ENCODE measurements around the gene ATG9A.
"Not testable (repeated sequence)": the region's sequence is repeated elsewhere in the genome, so short reads cannot be mapped to it uniquely, and the experiment has no call there.

The ATG9A gene, protein sequence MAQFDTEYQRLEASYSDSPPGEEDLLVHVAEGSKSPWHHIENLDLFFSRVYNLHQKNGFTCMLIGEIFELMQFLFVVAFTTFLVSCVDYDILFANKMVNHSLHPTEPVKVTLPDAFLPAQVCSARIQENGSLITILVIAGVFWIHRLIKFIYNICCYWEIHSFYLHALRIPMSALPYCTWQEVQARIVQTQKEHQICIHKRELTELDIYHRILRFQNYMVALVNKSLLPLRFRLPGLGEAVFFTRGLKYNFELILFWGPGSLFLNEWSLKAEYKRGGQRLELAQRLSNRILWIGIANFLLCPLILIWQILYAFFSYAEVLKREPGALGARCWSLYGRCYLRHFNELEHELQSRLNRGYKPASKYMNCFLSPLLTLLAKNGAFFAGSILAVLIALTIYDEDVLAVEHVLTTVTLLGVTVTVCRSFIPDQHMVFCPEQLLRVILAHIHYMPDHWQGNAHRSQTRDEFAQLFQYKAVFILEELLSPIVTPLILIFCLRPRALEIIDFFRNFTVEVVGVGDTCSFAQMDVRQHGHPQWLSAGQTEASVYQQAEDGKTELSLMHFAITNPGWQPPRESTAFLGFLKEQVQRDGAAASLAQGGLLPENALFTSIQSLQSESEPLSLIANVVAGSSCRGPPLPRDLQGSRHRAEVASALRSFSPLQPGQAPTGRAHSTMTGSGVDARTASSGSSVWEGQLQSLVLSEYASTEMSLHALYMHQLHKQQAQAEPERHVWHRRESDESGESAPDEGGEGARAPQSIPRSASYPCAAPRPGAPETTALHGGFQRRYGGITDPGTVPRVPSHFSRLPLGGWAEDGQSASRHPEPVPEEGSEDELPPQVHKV

DNA sequence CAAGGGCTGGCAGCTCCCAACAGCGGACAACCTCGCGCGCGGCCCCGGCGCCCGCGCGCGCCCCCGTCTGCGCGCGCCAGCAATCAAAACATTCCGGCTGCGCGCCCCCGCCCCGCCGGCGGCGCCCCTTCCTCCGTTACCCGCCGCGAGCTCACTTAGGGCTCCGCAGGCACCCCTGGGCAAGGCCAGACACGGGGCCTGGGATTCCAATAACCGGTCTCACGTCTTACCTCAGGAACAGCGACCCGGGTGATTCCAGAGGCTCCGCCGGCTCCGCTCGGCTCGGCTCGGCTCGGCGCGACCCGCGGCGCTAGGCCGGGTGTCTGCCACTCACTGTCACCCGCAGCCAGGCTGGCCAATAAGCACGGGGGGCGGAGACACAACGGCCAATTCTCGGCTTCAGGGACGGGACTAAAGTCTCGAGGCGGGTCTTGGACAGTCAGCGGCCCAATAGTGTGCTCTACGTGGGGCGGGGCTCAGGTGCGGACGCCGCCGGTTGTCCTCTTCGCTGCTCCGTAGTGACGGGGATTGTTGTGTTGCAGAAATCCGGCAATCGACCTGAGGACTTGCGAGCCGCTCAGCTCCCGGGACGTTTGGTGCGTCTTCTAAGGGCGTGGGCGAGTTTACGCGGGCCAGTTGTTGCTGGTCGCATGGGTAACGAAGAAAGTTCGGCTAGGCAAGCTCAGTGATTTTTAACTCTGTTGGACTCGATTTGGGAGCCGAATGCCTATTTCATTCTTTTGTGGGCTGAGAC lies at the start of gene ATG9A, which contains the start of gene ANKZF1:
ATG9A (minus strand) TSS at position 332 of the 754 bp plus-strand sequence. CDS start 1,612 bp downstream, outside the sequence.
ANKZF1 (plus strand) TSS at position 502 of the 754 bp plus-strand sequence. CDS start 452 bp downstream, outside the sequence.
- DNase-seq: peak; percentile 93

DNA sequence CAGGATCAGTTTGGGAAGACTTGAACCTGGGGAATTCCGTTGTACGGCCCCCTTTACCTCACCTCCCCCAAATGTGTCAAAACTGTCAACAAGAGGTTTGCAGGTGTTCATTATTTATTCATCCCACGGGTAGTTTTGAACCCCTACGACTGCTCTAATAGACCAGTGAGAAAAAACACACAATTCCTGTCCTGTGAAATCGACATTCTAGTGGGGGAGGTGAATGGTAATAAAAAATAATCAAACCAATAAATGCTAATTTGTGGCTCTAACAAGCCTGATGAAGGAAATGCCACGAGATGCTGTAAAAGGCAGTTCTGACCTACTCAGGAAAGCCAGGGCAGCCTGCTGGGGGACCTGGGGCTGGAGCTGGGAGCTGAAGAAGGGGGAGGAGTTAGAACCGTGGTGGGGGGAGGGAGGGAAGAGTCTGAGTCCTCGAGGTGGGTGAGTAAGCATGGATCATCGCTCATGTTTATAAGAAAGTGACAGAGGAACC lies 49.3 kb upstream of the ATG9A start:
- DNase-seq: no peak

DNA sequence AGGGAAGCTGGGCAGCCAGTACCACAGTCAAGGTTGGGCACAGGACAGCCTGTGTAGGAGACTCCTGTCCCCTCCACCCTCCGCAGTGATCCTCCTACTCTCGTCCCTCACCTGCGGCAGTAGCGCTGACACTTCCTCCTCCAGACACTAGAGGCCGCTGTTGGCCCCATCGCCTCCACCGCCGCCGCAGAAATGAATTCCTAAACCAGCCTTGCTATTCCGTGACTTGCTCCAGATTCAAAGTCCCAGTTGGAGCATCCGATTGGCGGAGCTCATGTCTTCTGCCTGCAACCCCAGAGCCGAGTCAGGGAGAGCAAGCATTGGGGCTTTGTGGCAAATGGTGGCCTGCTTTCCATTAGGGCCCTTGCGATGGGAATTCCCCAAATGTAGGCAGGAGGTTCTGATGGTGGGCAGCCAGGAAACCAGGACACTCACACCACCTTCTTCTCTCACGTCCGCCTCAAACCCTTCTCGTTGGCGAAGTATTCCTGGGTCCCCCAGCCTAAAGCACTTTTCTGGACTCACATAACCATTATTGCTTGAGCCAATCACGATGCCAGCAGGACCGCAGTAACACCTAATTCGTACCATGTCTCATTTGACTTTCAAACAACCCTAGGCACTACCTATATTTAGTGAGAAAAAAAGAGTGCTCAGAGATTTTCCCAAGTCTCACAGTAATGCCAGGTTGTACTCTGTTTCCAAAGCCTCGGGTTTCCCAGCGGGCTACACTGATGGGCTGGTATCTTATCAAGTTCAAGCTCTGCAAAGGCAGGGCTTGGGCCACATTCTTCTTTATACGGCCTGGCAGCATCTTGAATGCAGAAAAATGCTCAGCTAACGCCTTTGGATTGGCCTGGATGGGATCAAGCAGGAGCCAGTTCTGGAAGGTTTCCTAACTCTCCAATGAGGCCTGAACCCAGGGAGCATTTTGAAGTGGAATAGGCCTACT lies 48.5 kb upstream of the ATG9A start:
- DNase-seq: peak; percentile 21

DNA sequence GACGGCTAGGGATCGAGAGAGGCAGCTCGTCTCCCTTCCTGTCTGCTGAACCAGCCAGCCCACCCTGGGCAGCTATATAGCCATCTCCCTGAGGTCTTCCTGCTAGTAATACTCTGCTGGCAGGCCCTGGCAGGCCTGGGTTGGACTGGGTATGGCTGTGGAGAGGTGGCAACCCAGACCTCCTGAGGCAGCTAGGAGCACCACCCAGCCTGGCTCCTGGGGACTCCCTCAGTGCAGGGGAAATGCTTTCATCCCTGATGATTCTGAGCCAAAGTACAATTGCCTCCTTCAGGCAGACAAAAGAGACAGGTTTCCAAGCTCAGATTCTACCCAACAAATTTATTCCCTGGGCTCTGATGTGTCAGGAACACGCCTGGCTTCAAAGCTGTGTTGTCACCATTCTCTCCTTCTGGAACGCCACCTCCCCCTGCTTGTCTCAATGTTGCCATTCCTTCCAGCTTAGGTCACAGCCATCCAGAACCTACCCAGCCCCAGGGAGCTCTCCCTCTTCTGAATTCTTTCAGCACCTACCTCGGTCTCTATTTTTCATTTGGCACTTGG lies 45.0 kb upstream of the ATG9A start:
- DNase-seq: no peak

DNA sequence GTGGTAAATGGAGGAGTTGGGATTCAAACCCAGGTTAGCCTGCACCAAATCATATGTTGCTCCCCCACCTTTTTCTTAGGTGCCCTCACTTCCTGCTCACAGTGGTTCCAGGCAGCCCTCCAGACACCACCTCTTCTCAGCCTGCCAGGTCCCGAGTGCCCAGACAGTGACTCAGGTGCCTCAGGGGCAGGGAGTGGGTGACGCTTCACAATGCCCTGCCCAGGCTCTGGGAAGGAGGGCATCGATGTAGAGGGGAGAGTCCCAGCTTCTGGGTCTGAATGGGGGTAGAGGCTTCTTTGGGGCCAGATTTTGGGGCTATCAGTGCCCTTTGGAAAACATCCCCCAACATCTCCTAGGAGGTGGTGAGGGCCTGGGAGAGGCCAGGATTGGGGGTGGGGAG lies 44.5 kb upstream of the ATG9A start:
- no peak for DNase-seq

DNA sequence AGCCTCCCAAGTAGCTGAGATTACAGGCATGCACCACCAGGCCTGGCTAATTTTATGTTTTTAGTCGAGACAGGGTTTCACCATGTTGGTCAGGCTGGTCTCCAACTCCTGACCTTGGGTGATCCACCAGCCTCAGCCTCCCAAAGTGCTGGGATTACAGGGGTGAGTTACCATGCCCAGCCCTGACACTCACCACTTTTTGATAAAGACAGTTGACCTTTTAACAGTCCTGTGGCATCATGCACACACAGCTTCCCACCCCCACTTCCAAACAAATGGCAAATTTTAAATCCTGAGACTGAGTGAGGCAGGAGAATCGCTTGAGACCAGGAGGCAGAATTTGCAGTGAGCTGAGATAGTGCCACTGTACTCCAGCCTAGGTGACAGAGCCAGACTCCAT lies 43.6 kb upstream of the ATG9A start:
- no peak for DNase-seq

DNA sequence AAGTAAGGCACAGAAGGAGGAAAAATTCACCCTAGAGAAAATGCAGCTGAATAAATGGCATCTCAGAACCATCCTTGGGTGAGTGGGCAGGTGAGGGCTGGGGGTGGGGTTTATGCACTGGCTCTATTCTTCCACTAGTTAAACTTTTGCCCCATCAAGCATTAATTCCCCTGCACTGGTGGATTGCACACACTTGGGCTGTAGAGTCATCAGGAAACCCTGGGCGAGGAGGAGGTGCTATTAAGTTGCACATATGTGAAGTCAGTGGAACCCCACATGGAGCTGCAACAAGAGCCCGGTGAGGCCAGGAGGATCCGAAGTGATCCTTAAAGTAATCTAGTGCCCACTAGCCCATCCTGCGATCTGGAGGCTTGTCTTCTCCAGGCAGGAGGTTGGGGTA lies 42.9 kb upstream of the ATG9A start:
- no peak for DNase-seq

DNA sequence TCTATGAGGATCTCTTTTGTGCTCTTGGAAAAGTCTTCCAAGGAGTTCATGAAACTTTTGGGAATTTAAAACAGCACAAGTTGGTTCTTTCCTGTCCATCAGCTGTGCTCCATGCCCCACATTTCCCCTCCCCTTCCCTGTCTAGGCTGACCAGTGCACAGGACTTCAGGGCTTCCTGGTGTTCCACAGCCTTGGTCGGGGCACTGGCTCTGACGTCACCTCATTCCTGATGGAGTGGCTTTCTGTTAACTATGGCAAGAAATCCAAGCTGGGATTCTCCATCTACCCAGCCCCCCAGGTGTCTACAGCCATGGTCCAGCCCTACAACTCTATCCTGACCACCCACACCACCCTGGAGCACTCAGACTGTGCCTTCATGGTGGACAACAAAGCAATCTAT lies 41.6 kb upstream of the ATG9A start:
- no peak for DNase-seq

DNA sequence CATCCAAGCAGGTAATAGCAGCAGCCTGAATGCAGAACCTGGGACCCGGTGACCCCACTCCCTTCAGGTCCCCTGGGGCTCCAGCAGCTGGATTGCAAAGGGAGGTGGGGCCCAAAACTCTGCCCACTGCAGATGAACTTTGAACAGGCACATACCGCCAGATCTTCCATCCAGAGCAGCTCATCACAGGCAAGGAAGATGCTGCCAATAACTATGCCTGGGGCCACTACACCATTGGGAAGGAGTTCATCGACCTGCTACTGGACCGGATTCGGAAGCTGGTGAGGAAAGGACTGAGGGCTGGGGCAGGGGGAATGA lies 40.6 kb upstream of the ATG9A start:
- no peak for DNase-seq

DNA sequence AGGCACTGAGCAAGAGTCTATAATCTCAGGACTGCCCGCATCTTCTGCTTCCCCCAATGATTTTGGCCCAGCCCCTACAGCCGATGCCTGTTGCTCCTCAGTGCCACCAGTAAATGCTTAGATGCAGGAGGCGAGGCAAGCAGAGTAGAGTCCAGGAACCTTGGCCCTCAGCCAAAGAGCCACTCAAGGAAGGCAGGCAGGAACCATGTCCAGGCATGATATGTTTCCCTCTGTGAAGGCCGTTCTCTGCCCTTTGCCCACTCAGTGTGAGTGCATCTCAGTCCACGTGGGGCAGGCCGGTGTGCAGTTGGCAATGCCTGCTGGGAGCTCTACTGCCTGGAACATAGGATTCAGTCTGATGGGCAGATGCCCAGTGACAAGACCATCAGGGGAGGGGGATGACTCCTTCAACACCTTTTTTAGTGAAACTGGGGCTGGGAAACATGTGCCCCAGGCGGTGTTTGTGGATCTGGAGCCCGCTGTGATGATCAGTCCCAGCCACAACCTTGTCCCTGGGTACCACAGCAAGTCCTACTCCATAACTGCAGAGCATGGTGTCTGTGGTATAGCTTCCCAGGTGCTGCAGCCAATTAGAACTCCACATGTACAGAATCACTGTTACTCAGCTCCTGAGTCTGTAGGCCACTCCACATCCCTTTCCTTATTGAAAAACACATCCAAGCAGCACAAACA lies 40.1 kb upstream of the ATG9A start:
- no peak for DNase-seq

DNA sequence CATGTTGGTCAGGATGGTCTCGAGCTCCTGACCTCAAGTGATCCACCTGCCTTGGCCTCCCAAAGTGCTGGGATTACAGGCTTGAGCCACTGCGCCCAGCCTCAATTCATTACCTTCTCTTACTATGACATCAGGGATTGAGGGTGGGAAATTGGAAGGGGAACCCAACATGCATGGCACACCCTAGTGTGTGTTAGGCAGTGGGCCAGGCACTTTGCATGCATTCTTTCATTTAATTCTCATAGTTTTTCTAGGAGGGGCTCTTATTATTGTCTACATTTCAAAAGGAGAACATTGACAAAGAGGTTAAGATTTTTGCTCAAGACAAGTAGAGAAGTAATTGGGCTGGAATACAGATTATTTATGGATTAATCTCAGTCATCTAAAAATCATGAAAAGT lies 38.9 kb upstream of the ATG9A start:
- DNase-seq: no peak

DNA sequence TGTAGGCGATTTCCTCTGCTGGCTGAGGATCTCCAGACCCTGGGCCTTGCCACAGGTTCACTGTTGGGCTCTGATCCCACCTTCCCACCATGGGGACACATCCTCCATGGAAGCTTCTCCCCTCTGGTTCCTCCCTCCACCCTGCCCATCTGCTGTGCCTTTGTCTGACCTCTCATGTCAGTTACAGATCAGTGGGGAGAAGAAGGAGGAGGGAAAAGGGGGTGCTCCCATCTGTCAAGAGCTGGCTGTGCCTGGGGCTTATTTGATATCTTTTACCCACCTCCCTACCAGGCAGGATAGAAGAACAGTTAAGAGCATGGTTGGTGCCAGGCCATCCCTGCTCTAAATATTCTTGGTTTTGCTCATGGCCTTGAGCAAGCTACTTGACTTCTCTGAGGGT lies 37.5 kb upstream of the ATG9A start:
- DNase-seq: no peak

DNA sequence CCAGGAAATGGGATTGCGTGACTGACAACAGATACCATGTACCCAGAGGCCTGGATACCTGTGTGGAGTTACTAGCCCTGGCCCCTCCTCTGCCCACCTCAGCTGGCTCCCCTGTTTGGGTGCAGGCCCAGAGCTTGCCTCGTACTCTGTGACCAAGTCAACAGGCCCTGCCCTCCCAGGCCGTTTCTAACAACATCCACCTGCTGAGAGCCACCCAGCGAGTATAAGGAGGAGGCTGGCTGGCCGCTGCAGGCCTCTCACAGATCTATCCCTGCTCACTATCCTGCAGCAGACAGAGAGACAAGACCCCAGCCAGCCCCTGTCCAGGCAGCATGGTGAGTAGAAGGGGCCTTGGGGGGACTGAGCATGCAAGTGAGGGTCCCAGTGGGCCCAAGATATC lies 36.8 kb upstream of the ATG9A start:
- DNase-seq: no peak

DNA sequence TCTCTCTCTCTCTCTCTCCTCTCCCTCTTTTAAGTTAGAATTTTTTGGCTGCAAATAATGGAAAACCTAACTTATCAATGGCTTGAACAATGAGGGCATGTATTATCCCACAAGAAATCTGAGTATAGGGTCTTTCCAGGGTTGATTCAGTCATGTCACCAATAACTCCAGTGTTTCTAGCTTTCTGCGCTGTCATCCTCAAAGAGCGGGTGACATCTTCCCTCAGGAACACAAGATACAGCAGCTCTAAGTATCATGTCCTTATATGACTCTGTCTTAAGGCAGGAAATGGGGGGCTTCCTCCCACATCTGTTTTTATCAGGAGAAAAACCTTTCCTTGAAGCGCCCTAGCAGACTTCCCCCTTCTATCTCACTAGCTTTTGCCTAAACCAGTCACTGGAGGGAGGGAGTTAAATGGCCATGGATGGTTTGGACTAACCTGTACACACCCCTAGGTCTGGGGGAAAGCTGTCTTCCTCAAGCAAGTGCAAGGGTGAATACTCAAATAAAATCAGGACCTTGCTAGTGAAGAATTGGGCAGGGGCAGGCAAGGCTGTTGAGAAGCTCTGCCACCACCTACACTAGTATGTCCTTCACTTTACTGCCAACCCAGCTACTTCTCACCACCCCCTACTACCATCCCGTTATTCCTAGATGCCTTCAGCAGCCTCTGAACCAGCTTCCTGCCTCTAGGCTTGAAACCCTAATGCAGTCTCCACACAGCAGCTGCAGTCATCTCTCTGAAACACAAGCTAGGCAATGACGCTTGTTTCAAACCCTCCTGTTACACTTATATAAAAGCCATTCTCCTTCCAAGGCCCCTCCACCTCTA lies 31.8 kb upstream of the ATG9A start:
- no peak for DNase-seq

DNA sequence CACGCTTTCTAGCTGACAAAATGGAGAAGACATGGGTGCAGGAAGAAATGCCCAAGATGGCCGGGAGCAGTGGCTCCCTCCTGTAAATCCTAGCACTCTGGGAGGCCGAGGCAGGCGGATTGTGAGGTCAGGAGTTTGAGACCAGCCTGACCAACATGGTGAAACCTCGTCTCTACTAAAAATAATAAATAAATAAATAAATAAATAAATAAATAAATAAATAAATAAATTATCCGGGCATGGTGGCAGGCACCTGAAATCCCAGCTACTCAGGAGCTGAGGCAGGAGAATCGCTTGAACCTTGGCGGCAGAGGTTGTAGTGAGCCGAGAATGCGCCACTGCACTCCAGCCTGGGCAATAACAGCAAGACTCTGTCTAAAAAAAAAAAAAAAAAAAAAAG lies 29.5 kb upstream of the ATG9A start:
- DNase-seq: not testable (repeated sequence)

DNA sequence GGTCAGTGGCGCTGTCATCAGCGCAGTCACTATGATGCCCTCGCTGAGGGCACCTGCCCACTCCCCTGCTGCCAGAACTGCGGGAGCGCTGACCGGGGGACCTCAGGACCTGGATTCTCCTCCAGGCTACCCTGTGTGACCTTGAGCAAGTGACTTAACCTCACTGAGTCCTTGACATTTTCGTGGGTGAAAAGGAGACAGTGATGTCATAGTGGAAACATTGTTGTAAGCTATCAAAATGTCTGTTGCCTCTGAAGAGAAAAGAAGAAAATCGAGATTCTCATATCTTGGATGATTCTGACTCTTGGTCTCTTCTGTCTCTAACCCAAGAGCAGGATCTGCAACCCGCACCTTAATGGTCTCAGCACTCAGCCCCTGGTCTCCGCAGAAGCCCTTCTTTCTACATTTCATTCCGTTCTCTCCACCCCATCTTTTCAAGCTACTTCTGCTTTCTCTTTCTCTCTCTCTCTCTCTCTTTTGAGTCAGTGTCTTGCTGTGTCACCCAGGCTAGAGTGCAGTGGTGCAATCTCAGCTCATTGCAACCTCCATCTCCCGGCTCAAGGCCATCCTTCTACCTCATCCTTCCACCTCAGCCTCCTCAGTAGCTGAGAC lies 25.3 kb upstream of the ATG9A start:
- no peak for DNase-seq

DNA sequence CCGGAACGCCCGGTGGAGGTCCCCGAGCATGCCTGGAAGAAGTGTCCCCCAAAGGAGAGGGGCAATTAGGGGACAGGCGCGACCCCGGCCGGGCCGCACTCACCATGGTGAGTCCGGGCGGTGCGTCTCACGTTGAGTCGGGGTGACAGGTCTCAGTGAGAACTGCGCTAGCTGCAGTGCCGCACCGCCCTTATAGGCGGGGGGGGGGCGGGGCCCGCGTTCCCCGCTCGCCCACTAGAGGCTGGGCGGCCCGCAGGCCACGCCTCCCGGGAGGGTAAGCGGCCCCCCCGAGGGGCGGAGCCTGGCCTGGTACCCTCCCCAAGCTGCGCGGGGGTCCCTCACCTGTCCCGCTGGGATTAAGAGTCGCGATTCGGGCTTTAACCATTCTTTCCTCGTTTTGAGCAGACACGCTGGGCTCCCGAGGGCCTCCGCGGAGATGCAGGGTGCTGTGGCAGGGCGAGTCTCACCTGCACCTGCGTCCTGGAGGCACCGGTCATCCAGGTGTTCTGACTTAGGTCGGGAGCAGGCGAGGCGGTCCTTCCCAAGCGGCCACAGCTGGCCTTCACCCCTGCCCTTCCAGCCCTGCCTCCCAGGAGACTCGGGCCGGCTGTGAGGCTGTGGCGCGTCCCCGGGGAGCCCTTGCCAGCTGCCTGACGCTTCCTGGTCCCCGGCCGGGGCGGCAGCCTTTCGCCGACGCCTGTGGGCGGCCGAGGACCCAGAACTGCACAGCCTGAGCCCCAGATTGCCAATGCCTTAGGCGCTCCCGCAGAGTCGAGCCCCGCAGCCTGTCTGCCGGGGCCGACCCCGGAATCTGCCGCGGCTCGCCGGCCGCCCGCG lies 24.5 kb upstream of the ATG9A start, which contains the start of gene TUBA4A:
TUBA4A (minus strand) TSS at position 166 of the 837 bp plus-strand sequence; CDS start at position 106, 60 bp downstream.
- peak; percentile 18 for DNase-seq

Data from NCI-H2081 treated with DMSO at 0.1 percent for 48 hours (cell line).